Measurements from ENCODE around the gene NSMF. TPM values are rescaled to one million over a fixed set of nuclear protein-coding genes. Genes with fewer than 3 reads are reported as not detected.

Gene NSMF
- polyA plus RNA-seq, 1 of the 3 experiments (the other 2 are of a cell fraction): 58.8 TPM

- peaks cover 0 to 39% of the 10 kb centered on the region in 2 experiments; a peak in 1 of 4 replicates for H3K4me1 ChIP-seq (ENCODE audit: control insufficient read depth in 1 of 2, insufficient read depth in 2 of 2, low read depth in 1 of 2, low read length in 1 of 2)
- ChIA-PET CTCF (interaction anchor here (0.8 to 1.6 kb wide), 2 partner anchors 9 to 57 kb away, joined by 3 to 5 read pairs; no protein-coding TSS in a partner anchor), POLR2A (no interaction called here)
- DNase-seq: no peak
- H3K27me3 ChIP-seq (ENCODE audit: insufficient read depth): no peaks in the 10 kb centered on the region
- no peaks in the 10 kb centered on the region for H3K9me3 ChIP-seq
- no peaks in the 10 kb centered on the region for H3F3A ChIP-seq (replicated peaks; ENCODE audit: insufficient read depth)
- H3K9me2 ChIP-seq: no peaks in the 10 kb centered on the region
- H3K27ac ChIP-seq (ENCODE audit: low read depth in 2 of 2, low read length in 1 of 2): no peak overlapping the region
- H3K36me3 ChIP-seq (replicated peaks in 1 of 2; ENCODE audit: control insufficient read depth in 1 of 2, insufficient read depth in 2 of 2, low read length in 1 of 2): no peaks in the 10 kb centered on the region
- H2AFZ ChIP-seq (ENCODE audit: low read depth): no peak overlapping the region
- no peak for TF ChIP-seq FOSL2 (IDR thresholded peaks at IDR 0.05; ENCODE audit: borderline replicate concordance, low read depth)
- TF ChIP-seq FOXJ3 (CRISPR knock-in tag; IDR thresholded peaks at IDR 0.05): no peak
- no peak for TF ChIP-seq GABPA (IDR thresholded peaks at IDR 0.05; ENCODE audit: low read depth)
- TF ChIP-seq RFX5 (IDR thresholded peaks at IDR 0.05; ENCODE audit: low read length): no peak
- TF ChIP-seq RCOR1 (IDR thresholded peaks at IDR 0.05; ENCODE audit: low read length): no peak
- TF ChIP-seq, protein P1, sequence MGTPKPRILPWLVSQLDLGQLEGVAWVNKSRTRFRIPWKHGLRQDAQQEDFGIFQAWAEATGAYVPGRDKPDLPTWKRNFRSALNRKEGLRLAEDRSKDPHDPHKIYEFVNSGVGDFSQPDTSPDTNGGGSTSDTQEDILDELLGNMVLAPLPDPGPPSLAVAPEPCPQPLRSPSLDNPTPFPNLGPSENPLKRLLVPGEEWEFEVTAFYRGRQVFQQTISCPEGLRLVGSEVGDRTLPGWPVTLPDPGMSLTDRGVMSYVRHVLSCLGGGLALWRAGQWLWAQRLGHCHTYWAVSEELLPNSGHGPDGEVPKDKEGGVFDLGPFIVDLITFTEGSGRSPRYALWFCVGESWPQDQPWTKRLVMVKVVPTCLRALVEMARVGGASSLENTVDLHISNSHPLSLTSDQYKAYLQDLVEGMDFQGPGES (IDR thresholded peaks at IDR 0.05; ENCODE audit: low read depth, low read length): no peak
- TF ChIP-seq, protein P2, sequence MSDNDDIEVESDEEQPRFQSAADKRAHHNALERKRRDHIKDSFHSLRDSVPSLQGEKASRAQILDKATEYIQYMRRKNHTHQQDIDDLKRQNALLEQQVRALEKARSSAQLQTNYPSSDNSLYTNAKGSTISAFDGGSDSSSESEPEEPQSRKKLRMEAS (IDR thresholded peaks at IDR 0.05; ENCODE audit: low read depth): no peak
- TF ChIP-seq REST (IDR thresholded peaks at IDR 0.05; ENCODE audit: low read depth, low read length): no peak
- TF ChIP-seq CTCF (IDR thresholded peaks at IDR 0.05): no peak
- TF ChIP-seq, protein P3, sequence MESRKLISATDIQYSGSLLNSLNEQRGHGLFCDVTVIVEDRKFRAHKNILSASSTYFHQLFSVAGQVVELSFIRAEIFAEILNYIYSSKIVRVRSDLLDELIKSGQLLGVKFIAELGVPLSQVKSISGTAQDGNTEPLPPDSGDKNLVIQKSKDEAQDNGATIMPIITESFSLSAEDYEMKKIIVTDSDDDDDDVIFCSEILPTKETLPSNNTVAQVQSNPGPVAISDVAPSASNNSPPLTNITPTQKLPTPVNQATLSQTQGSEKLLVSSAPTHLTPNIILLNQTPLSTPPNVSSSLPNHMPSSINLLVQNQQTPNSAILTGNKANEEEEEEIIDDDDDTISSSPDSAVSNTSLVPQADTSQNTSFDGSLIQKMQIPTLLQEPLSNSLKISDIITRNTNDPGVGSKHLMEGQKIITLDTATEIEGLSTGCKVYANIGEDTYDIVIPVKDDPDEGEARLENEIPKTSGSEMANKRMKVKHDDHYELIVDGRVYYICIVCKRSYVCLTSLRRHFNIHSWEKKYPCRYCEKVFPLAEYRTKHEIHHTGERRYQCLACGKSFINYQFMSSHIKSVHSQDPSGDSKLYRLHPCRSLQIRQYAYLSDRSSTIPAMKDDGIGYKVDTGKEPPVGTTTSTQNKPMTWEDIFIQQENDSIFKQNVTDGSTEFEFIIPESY (IDR thresholded peaks at IDR 0.05; ENCODE audit: borderline replicate concordance, low read depth): no peak
- no peaks in the 10 kb centered on the region for H3K79me2 ChIP-seq (ENCODE audit: insufficient read depth)
- no peak overlapping the region for H3K4me3 ChIP-seq (ENCODE audit: low read depth in 2 of 2, low read length in 1 of 2)
- H4K20me1 ChIP-seq (ENCODE audit: insufficient read depth): no peaks in the 10 kb centered on the region
- H3K9ac ChIP-seq: no peak overlapping the region
- 80% methylated on average over 18 of the region's 29 CpGs for WGBS (ENCODE audit: low lambda C conversion rate)
- H3K4me2 ChIP-seq: no peak overlapping the region
Measured at GRCh38 chr9:137477778-137478612, 18.9 kb upstream of the NSMF start.
